ENCODE results near the gene EYS. TPM values are rescaled to one million over a fixed set of nuclear protein-coding genes. Genes with fewer than 3 reads are reported as not detected.
A peak's percentile ranks its signal among the peaks of the same experiment; 100 is the strongest.

The EYS gene
- total RNA-seq, 1 donor from 2014 or later, result 0.06 TPM

DNA sequence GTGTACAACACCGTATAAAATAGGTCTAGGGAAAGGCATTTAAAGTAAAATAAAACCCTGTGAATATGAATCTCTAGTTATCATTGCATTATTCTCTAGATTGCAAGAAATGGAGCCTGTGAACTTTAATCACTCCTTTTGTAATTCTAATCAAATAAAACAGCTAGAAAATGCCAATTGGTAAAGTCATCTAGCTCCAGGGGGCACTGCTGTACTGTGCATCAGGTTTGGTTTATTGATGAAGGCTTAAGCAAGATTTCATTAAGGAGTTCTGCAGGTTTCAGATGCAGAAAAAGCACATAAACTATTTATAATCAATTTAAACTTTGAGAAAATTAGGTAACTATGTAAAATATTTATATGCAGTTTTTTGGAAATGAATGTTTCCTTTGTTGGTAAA, 1426.5 kb downstream of the EYS start:
- DNase-seq (ENCODE audit: low read depth), result peak; percentile 15
- TF ChIP-seq CTCF (conservative IDR thresholded peaks at IDR 0.05; ENCODE audit: low read depth, low read length), result peak; percentile 67
- H3K4me3 ChIP-seq (ENCODE audit: low read depth, low read length), result no peak overlapping the region

GRCh38 chr6:64270083-64270482, 1436.9 kb downstream of the EYS start:
- H3K4me3 ChIP-seq (ENCODE audit: low read depth, low read length), result no peak overlapping the region
- DNase-seq (ENCODE audit: low read depth), result no peak
- TF ChIP-seq CTCF (conservative IDR thresholded peaks at IDR 0.05; ENCODE audit: low read depth, low read length), result no peak

- DNase-seq (ENCODE audit: low read depth), result peak; percentile 22
- TF ChIP-seq CTCF (conservative IDR thresholded peaks at IDR 0.05; ENCODE audit: low read depth, low read length), result no peak
- no peak overlapping the region for H3K4me3 ChIP-seq (ENCODE audit: low read depth, low read length)
Observed at GRCh38 chr6:64266351-64266821, 1440.6 kb downstream of the EYS start.

DNA sequence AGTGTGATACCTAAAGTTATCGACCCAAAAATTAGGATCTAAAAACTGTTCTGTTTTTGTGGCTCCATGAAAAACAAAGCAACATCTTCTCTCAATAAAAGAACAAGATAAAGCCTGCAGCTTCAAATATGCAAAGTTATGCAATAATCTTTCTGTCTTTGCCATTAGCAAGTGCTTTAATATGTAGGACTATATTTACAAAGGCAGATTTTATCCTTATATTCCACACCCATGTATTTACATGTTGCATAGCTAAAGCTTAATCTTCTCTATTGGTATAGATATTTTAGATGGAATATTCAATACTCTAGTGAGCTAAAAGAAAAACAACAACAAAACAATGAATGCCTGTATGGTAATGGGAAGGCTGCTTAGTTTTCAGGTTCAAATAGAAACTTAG, 1443.2 kb downstream of the EYS start:
- no peak overlapping the region for H3K4me3 ChIP-seq (ENCODE audit: low read depth, low read length)
- no peak for DNase-seq (ENCODE audit: low read depth)
- TF ChIP-seq CTCF (conservative IDR thresholded peaks at IDR 0.05; ENCODE audit: low read depth, low read length), result no peak

DNA sequence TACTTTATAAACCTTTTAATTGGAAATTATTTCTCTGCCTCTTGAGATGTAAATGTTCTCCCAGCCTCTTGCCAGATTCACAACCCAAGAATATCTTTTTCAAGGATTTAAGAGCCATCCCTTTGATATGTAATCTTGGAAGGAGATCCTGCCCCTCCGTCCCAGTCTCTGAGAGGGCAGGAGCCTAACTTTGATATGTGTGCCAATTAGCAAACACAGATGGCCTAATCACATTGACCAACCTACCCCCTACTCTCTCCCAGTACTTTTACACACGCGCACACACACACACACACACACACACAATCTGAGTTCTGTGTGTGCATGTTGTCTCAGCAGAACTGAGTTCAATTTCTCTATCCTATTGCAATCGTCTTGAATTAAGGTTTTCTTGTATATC, 1447.7 kb downstream of the EYS start:
- H3K4me3 ChIP-seq (ENCODE audit: low read depth, low read length), result no peak overlapping the region
- no peak for TF ChIP-seq CTCF (conservative IDR thresholded peaks at IDR 0.05; ENCODE audit: low read depth, low read length)
- no peak for DNase-seq (ENCODE audit: low read depth)

DNA sequence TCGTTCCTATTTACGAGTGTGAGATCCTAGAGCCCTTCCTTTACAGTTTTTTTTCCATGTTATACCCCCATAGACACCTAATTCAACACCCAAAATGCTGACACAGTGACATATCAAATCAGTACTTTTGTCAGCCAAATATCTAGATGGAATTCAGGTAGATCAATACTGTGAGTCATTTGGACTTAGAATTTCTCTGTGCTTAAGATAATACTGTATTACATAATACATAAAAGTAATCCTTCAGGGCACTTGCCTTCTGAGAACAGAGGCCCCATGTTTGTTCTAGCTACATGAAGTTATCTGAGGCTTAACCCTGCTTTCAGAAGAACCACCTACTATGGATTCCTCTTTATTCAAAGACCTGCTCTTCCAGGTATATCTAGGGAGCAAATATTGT, 1448.3 kb downstream of the EYS start:
- H3K4me3 ChIP-seq (ENCODE audit: low read depth, low read length), result no peak overlapping the region
- no peak for DNase-seq (ENCODE audit: low read depth)
- TF ChIP-seq CTCF (conservative IDR thresholded peaks at IDR 0.05; ENCODE audit: low read depth, low read length), result no peak

GRCh38 chr6:64258302-64258701, 1448.7 kb downstream of the EYS start:
- TF ChIP-seq CTCF (conservative IDR thresholded peaks at IDR 0.05; ENCODE audit: low read depth, low read length), result no peak
- H3K4me3 ChIP-seq (ENCODE audit: low read depth, low read length), result no peak overlapping the region
- no peak for DNase-seq (ENCODE audit: low read depth)

Data from epithelial cell of proximal tubule (primary cell).